Measurements from ENCODE around the gene SGF29. TPM values are rescaled to one million over a fixed set of nuclear protein-coding genes. Genes with fewer than 3 reads are reported as not detected.

Gene SGF29
- total and polyA plus RNA-seq, 2 of the 4 experiments (the other 2 are of a cell fraction), result 4.3 to 7.7 TPM

- Histone ChIP-seq H2BK5ac (ENCODE audit: low read depth, low read length, poor library complexity, severe bottlenecking) (no peak overlapping the region), H4K8ac (ENCODE audit: low read depth in 2 of 2, low read length in 2 of 2) (no peak overlapping the region), H3K18ac (ENCODE audit: low read depth, low read length) (no peak overlapping the region), H3K14ac (replicated peaks; ENCODE audit: low read depth, low read length) (no peak overlapping the region), H3K23ac (ENCODE audit: low read depth, low read length) (no peak overlapping the region), H3K79me1 (ENCODE audit: low read depth in 1 of 2, low read length in 2 of 2) (no peaks in the 10 kb centered on the region), H4K5ac (ENCODE audit: low read depth, low read length) (no peak overlapping the region), H2BK15ac (ENCODE audit: low read depth, low read length) (no peak overlapping the region), H2BK120ac (ENCODE audit: low read depth, low read length) (no peak overlapping the region), H3K9me3 (ENCODE audit: control insufficient read depth, insufficient read depth, low read length) (no peaks in the 10 kb centered on the region), H3K4me1 (ENCODE audit: control insufficient read depth, insufficient read depth, low read length) (no peaks in the 10 kb centered on the region), H4K20me1 (ENCODE audit: insufficient read depth, low read length) (no peaks in the 10 kb centered on the region), H2AK5ac (ENCODE audit: low read depth, low read length) (no peak overlapping the region), H3K9me1 (ENCODE audit: insufficient read depth, low read length) (no peaks in the 10 kb centered on the region), H3K4me2 (ENCODE audit: low read depth, low read length) (no peak overlapping the region), H3K27ac (ENCODE audit: insufficient read depth, low read length) (no peak overlapping the region), H2AK9ac (replicated peaks; ENCODE audit: low read depth, low read length, poor library complexity) (peak overlapping the region; percentile 55), H3K27me3 (ENCODE audit: control insufficient read depth, insufficient read depth, low read length) (peaks cover 7% of the 10 kb centered on the region), H4K91ac (ENCODE audit: insufficient read depth, low read depth, low read length) (no peak overlapping the region), H2BK20ac (ENCODE audit: low read depth, low read length) (no peak overlapping the region), H3K9ac (ENCODE audit: low read depth, low read length) (no peak overlapping the region), H3K4ac (ENCODE audit: low read depth, low read length) (no peak overlapping the region), H3K4me3 (ENCODE audit: insufficient read depth, low read depth, low read length) (no peak overlapping the region), H2AFZ (replicated peaks; ENCODE audit: low read length, poor library complexity) (no peak overlapping the region), H3K56ac (ENCODE audit: extremely low read depth, insufficient read depth, low read length) (no peak overlapping the region), H3K36me3 (ENCODE audit: control insufficient read depth, insufficient read depth, low read length) (no peaks in the 10 kb centered on the region)
- BruUV-seq (replicated peaks), result no TSS peak
- TF ChIP-seq CTCF (conservative IDR thresholded peaks at IDR 0.05; ENCODE audit: low read depth, low read length), result no peak
- no peak for TF ChIP-seq RCOR1 (IDR thresholded peaks at IDR 0.05; ENCODE audit: insufficient replicate concordance, low read length)
- in situ Hi-C loops (cut with MboI; ENCODE audit: low sequenced_read_pairs) (loop anchor here (10.0 kb wide), 1 partner anchor 224 kb away; no protein-coding TSS in a partner anchor), intact Hi-C loops (cut with micrococcal nuclease) (no loop called here), dilution Hi-C loops (cut with HindIII; ENCODE audit: low sequenced_read_pairs, unreplicated experiment) (no loop called here)
- WGBS, 2 experiments (ENCODE audit: extremely low coverage in 2 of 2, insufficient read length in 1 of 2), result 83% methylated on average over 1 of the region's 14 CpGs; no CpG with 5 or more reads in 1 of the 2 experiments
- DNase-seq (no peak), ATAC-seq (ENCODE audit: low read depth) (no peak)
- ChIA-PET POLR2A (ENCODE audit: unreplicated experiment) (no interaction called here), CTCF (interaction anchor here (0.7 kb wide), 1 partner anchor 224 kb away, joined by 3 read pairs; no protein-coding TSS in a partner anchor)
Observed at GRCh38 chr16:28548306-28548802, 5.4 kb upstream of the SGF29 start.

All from IMR-90 (cell line).